ENCODE measurements around the gene DERA. TPM values are rescaled to one million over a fixed set of nuclear protein-coding genes. Genes with fewer than 3 reads are reported as not detected.

The DERA gene
- total and polyA plus RNA-seq, 2 of the 13 experiments (the other 11 are each of a cell fraction or from before 2014, with no cell fraction given), result 24.0 to 51.3 TPM

DNA sequence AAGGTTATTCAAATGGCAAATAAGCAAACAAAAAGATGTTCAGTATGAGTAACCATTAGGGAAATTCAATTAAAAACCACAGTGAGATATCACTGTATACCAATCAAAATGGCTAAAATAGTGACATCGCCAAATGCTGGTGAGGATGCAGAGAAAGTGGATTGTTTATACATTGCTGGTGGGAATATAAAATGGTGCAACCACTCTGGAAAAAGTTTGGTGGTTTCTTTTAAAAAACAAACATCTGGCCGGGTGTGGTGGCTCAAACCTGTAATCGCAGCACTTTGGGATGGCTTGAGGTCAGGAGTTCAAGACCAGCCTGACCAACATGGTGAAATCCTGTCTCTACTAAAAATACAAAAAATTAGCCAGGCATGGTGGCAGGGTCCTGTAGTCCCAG lies 42.9 kb upstream of the DERA start:
- no peak overlapping the region for H3K27ac ChIP-seq (ENCODE audit: extremely low read length, insufficient read depth, low read length)
- TF ChIP-seq SNAPC2 (CRISPR knock-in tag; IDR thresholded peaks at IDR 0.05) (no peak), TOPORS (CRISPR knock-in tag; IDR thresholded peaks at IDR 0.05) (no peak), SPEN (CRISPR knock-in tag; IDR thresholded peaks at IDR 0.05; ENCODE audit: low read depth) (no peak), PHF8 (CRISPR knock-in tag; IDR thresholded peaks at IDR 0.05) (no peak), ZNF530 (CRISPR knock-in tag; IDR thresholded peaks at IDR 0.05; ENCODE audit: low read depth) (no peak), ARNT2 (CRISPR knock-in tag; IDR thresholded peaks at IDR 0.05; ENCODE audit: low read depth) (no peak), ZNF781 (CRISPR knock-in tag; IDR thresholded peaks at IDR 0.05; ENCODE audit: borderline replicate concordance, not compliant biosample characterization) (no peak), NR2F1 (CRISPR knock-in tag; IDR thresholded peaks at IDR 0.05) (no peak), CHCHD3 (CRISPR knock-in tag; IDR thresholded peaks at IDR 0.05) (no peak)
- TF ChIP-seq, protein P1, sequence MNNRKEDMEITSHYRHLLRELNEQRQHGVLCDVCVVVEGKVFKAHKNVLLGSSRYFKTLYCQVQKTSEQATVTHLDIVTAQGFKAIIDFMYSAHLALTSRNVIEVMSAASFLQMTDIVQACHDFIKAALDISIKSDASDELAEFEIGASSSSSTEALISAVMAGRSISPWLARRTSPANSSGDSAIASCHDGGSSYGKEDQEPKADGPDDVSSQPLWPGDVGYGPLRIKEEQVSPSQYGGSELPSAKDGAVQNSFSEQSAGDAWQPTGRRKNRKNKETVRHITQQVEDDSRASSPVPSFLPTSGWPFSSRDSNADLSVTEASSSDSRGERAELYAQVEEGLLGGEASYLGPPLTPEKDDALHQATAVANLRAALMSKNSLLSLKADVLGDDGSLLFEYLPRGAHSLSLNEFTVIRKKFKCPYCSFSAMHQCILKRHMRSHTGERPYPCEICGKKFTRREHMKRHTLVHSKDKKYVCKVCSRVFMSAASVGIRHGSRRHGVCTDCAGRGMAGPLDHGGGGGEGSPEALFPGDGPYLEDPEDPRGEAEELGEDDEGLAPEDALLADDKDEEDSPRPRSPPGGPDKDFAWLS (CRISPR knock-in tag; IDR thresholded peaks at IDR 0.05; ENCODE audit: borderline replicate concordance), result no peak
- TF ChIP-seq, protein P2, sequence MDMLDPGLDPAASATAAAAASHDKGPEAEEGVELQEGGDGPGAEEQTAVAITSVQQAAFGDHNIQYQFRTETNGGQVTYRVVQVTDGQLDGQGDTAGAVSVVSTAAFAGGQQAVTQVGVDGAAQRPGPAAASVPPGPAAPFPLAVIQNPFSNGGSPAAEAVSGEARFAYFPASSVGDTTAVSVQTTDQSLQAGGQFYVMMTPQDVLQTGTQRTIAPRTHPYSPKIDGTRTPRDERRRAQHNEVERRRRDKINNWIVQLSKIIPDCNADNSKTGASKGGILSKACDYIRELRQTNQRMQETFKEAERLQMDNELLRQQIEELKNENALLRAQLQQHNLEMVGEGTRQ (IDR thresholded peaks at IDR 0.05; ENCODE audit: low read depth, low read length), result no peak
- TF ChIP-seq, protein P2 (CRISPR knock-in tag; IDR thresholded peaks at IDR 0.05; ENCODE audit: borderline replicate concordance), result no peak
- no peaks in the 10 kb centered on the region for H3K36me3 ChIP-seq (replicated peaks in 1 of 2; ENCODE audit: control insufficient read depth in 1 of 2, insufficient read depth in 2 of 2, low read length in 2 of 2)
- 27% methylated on average over 3 of the region's 3 CpGs for WGBS (ENCODE audit: low lambda C conversion rate)
- ChIA-PET CTCF (ENCODE audit: low intra/inter-chr PET ratio, low total read pairs) (no interaction called here), POLR2A (interaction anchor here (1.2 kb wide), 1 partner anchor 14 kb away, joined by 4 read pairs; the partner anchor contains the start of gene STRAP)
- H3K27me3 ChIP-seq (ENCODE audit: control insufficient read depth in 1 of 2, insufficient read depth in 2 of 2, low read length in 2 of 2), result no peaks in the 10 kb centered on the region
- intact Hi-C loops (cut with micrococcal nuclease; ENCODE audit: unreplicated experiment) (no loop called here), in situ Hi-C loops (cut with HindIII; ENCODE audit: extremely low pct_ligation_motif_present, low pct_unique_long_range_greater_than_20kb) (no loop called here)
- H3K9me3 ChIP-seq (ENCODE audit: low read length), result no peaks in the 10 kb centered on the region
- no peak overlapping the region for H3K4me2 ChIP-seq (ENCODE audit: low read depth, low read length)
- no peaks in the 10 kb centered on the region for H4K20me1 ChIP-seq (ENCODE audit: insufficient read depth, low read length)
- no peak overlapping the region for H3K4me3 ChIP-seq (replicated peaks in 1 of 3; ENCODE audit: insufficient read depth in 1 of 3, low read depth in 2 of 3, low read length in 3 of 3)
- DNase-seq (ENCODE audit: low spot score), result no peak
- H2AFZ ChIP-seq (ENCODE audit: low read length), result no peak overlapping the region
- peaks cover 10% of the 10 kb centered on the region for H3K4me1 ChIP-seq (ENCODE audit: insufficient read depth, low read length)
- no peak for FAIRE-seq
- H3K79me2 ChIP-seq (ENCODE audit: insufficient read depth, low read length), result no peaks in the 10 kb centered on the region
- no TSS peak for BruUV-seq (replicated peaks)
- ATAC-seq, result no peak
- no peak overlapping the region for H3K9ac ChIP-seq (ENCODE audit: insufficient read depth, low read depth, low read length)

Measured in HepG2 (cell line).